ENCODE results near the gene NT5E. TPM values are rescaled to one million over a fixed set of nuclear protein-coding genes. Genes with fewer than 3 reads are reported as not detected.

The NT5E gene
- total and polyA plus RNA-seq, 12 donors, result 0.88 to 8.4 (median 4.2) TPM

DNA sequence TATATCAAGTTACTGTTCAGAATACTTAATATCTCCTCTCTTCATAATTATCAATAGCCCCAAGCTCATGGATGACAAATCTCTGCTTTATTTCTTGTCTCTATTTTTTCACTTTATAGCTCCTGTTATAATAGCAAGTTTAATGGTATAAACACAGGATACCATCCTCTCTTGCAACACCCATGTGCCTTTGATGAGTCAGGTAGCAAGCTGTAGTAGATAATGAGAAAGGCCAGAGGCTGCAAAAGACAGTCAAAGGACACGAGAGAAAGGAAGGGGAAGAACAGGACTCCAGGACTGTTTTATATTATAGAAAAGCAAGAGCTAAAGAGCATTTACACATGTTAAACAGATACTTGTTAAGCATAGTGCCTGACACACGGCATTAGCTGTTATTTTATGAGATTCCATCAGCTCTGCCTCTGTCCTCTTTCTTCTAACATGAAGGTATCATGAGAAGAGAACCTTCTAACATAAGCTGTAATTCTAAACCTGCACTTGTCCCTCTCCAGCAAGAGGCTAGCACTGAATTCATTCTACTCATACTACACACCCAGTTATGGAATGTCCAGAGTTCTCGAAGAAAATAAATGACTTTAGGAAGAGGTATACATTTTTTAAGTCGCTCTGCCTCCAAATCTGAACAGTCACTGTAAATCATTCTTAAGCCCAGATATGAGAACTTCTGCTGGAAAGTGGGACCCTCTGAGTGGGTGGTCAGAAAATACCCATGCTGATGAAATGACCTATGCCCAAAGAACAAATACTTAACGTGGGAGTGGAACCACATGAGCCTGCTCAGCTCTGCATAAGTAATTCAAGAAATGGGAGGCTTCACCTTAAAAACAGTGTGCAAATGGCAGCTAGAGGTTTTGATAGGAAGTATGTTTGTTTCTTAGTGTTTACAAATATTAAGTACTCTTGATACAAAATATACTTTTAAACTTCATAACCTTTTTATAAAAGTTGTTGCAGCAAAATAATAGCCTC lies 45.0 kb downstream of the NT5E start:
- no peak overlapping the region for H3K4me3 ChIP-seq
- TF ChIP-seq, protein P1, sequence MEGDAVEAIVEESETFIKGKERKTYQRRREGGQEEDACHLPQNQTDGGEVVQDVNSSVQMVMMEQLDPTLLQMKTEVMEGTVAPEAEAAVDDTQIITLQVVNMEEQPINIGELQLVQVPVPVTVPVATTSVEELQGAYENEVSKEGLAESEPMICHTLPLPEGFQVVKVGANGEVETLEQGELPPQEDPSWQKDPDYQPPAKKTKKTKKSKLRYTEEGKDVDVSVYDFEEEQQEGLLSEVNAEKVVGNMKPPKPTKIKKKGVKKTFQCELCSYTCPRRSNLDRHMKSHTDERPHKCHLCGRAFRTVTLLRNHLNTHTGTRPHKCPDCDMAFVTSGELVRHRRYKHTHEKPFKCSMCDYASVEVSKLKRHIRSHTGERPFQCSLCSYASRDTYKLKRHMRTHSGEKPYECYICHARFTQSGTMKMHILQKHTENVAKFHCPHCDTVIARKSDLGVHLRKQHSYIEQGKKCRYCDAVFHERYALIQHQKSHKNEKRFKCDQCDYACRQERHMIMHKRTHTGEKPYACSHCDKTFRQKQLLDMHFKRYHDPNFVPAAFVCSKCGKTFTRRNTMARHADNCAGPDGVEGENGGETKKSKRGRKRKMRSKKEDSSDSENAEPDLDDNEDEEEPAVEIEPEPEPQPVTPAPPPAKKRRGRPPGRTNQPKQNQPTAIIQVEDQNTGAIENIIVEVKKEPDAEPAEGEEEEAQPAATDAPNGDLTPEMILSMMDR (IDR thresholded peaks at IDR 0.05), result no peak
- peaks cover 0 to 24% (median 0%) of the 10 kb centered on the region in 9 donors for H3K36me3 ChIP-seq
- intact Hi-C loops (cut with DNase I), result no loop called here
- no peaks in the 10 kb centered on the region for H3K27me3 ChIP-seq
- 75% methylated on average over 5 of the region's 5 CpGs for WGBS, 2 donors
- ATAC-seq (no peak), DNase-seq (no peak)
- peaks cover 0 to 4% (median 0%) of the 10 kb centered on the region in 11 donors for H3K9me3 ChIP-seq
- H3K27ac ChIP-seq, result no peak overlapping the region
- no peaks in the 10 kb centered on the region for H3K4me1 ChIP-seq

DNA sequence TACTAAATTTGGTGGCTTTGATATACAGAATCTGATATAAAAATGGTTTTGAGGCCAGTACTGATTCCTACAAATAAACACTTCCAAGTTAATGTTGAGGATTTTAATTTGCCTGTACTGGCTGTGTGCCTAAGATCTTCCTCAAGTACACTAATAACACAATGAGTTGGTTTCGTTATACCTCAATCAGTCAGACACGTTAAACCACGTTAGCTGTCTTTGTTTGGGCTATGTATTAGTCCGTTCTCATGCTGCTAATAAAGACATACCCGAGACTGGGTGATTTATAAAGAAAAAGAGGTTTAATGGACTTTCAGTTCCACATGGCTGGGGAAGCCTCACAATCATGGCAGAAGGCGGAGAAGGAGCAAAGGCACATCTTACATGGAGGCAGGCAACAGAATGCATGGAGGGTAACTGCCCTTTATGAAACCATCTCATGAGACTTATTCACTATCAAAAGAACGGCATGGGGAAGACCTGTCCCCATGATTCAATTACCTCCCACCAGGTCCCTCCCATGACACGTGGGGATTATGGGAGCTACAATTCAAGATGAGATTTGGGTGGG lies 46.2 kb downstream of the NT5E start:
- Histone ChIP-seq H3K4me3 (no peak overlapping the region), H3K36me3 (peaks cover 0 to 16% (median 0%) of the 10 kb centered on the region in 9 donors), H3K4me1 (no peaks in the 10 kb centered on the region), H3K27me3 (no peaks in the 10 kb centered on the region), H3K9me3 (peaks cover 0 to 4% (median 0%) of the 10 kb centered on the region in 11 donors), H3K27ac (no peak overlapping the region)
- ATAC-seq, result no peak
- DNase-seq, result no peak
- WGBS, 2 donors, result 83 to 95% methylated on average over 8 of the region's 8 CpGs
- TF ChIP-seq, protein P1 (IDR thresholded peaks at IDR 0.05), result no peak
- intact Hi-C loops (cut with DNase I), result no loop called here

DNA sequence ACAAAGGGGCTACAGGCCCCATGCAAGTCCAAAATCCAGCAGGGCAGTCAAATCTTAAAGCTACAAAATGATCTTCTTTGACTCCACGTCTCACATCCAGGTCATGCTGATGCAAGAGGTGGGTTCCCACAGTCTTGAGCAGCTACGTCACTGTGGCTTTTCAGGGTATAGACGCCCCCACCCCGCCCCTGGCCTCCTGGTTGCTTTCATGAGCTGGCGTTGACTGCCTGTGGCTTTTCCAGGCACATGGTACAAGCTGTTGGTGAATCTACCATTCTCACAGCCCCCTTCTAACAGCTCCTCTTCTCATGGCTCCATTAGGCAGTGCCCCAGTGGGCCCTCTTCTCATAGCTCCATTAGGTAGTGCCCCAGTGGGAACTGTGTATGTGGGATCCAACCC lies 47.0 kb downstream of the NT5E start:
- ATAC-seq (no peak), DNase-seq (no peak)
- H3K4me3 ChIP-seq, result no peak overlapping the region
- intact Hi-C loops (cut with DNase I), result no loop called here
- H3K27me3 ChIP-seq, result no peaks in the 10 kb centered on the region
- H3K27ac ChIP-seq, result no peak overlapping the region
- H3K9me3 ChIP-seq, result peaks cover 0 to 4% (median 0%) of the 10 kb centered on the region in 11 donors
- WGBS, 2 donors, result 96 to 98% methylated on average over 5 of the region's 5 CpGs
- TF ChIP-seq, protein P1 (IDR thresholded peaks at IDR 0.05), result no peak
- H3K36me3 ChIP-seq, result peaks cover 0 to 12% (median 0%) of the 10 kb centered on the region in 9 donors
- no peaks in the 10 kb centered on the region for H3K4me1 ChIP-seq

DNA sequence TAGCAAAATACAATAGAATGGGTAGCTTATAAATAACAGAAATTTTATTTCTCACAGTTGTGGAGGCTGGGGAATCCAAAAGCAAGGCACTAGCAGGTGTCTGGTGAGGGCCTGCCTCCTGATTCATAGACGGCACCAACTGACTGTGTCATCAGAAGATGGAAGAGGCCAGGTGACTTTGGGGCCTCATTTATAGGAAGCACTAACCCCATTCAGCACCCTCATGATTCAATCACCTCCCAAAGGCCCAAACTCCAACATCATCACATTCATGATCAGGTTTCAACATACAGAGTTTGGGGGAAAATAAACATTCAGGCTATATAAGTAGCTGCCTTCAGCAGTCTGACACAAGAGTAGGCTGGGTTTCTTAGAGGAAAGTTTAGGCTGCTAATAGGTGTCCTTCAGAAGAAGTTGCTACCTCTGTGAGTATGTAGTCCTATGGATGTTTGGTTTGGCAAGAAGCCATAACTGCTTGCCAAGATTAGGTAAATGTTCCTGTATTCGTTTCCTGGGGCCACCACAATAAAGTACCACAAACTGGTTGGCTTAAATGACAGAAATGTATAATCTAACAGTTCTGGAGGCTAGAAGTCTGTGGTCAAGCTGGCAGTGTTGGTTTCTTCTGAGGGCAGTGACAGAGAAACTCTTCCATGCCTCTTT lies 48.8 kb downstream of the NT5E start:
- Histone ChIP-seq H3K27me3 (no peaks in the 10 kb centered on the region), H3K4me3 (no peak overlapping the region), H3K4me1 (no peaks in the 10 kb centered on the region), H3K27ac (no peak overlapping the region), H3K36me3 (peaks cover 0 to 31% (median 0%) of the 10 kb centered on the region in 9 donors), H3K9me3 (peaks cover 0 to 4% (median 0%) of the 10 kb centered on the region in 11 donors)
- TF ChIP-seq, protein P1 (IDR thresholded peaks at IDR 0.05), result no peak
- WGBS, 2 donors, result 63 to 64% methylated on average over 2 of the region's 2 CpGs
- DNase-seq (no peak), ATAC-seq (peak in 1 of 8 donors; percentile 23)
- intact Hi-C loops (cut with DNase I), result no loop called here
